K562 (cell line): ENCODE data around the gene ZNF189. TPM values are rescaled to one million over a fixed set of nuclear protein-coding genes. Genes with fewer than 3 reads are reported as not detected.

Source experiments
- AFF4 ChIP-seq: sonication (generic); formaldehyde crosslinking; IDR thresholded peaks from 2 replicates; pipeline ENCODE4 v1.8.0; 2023; ENCODE audit warnings: mild to moderate bottlenecking, missing genetic modification reagents
- EP300 ChIP-seq: IDR thresholded peaks from 2 replicates; pipeline ENCODE4 v1.6.1; 2012; ENCODE audit warnings: low read length, improper control_type of control experiment
- ESRRB ChIP-seq: fragments of 250-450 bp; sonication (Bioruptor Pico); IDR thresholded peaks from 2 replicates; pipeline ENCODE4 v1.5.0; 2020; ENCODE audit warnings: mild to moderate bottlenecking, moderate library complexity, borderline replicate concordance
- POLR2H ChIP-seq: IDR thresholded peaks from 2 replicates; pipeline ENCODE4 v1.6.1; 2016; ENCODE audit warnings: missing genetic modification characterization, low read depth, mild to moderate bottlenecking, control low read depth, missing compliant biosample characterization, moderate library complexity
- POU5F1 ChIP-seq: fragments of 150-350 bp; IDR thresholded peaks from 2 replicates; pipeline ENCODE4 v1.6.1; 2014; ENCODE audit warnings: borderline replicate concordance, low read length, low read depth, mild to moderate bottlenecking; ENCODE audit not compliant: partially characterized antibody
- PYGO2 ChIP-seq: fragments of 450-650 bp; IDR thresholded peaks from 2 replicates; pipeline ENCODE4 v1.6.1; 2016; ENCODE audit warnings: mild to moderate bottlenecking, missing genetic modification characterization, moderate library complexity, missing compliant biosample characterization
- SIN3A ChIP-seq, 2 experiments: fragments of 150-350 bp in 1 of 2; IDR thresholded peaks; 2 replicates each; pipeline ENCODE4 v1.6.1; 2011 to 2016; ENCODE audit warnings: borderline replicate concordance in 2 of 2, low read depth in 2 of 2, low read length in 2 of 2, mild to moderate bottlenecking in 2 of 2, moderate library complexity in 2 of 2; ENCODE audit not compliant: control insufficient read depth in 1 of 2
- TRIM24 ChIP-seq, 2 experiments: fragments of 450-650 bp; IDR thresholded peaks; 2 replicates each; pipeline ENCODE4 v1.6.1; 2016
- TSHZ1 ChIP-seq: fragments of 250-450 bp; sonication (Bioruptor Pico); IDR thresholded peaks from 2 replicates; pipeline ENCODE4 v1.4.0; 2020; ENCODE audit warnings: mild to moderate bottlenecking, moderate library complexity
- ZNF695 ChIP-seq: fragments of 450-650 bp; formaldehyde crosslinking; IDR thresholded peaks from 2 replicates; pipeline ENCODE4 v1.4.0; 2020; ENCODE audit warnings: mild to moderate bottlenecking, moderate library complexity
- ZSCAN29 ChIP-seq: fragments of 450-650 bp; IDR thresholded peaks from 2 replicates; pipeline ENCODE4 v1.6.1; 2017
- polyA plus RNA-seq, 8 experiments: library from polyadenylated mRNA; depleted of rRNA in 4 of 8; stranded (reverse) in 5 of 8; unstranded in 3 of 8; fragments of >200 nt; fragmentation: Nextera tagmentation in 2 of 8; fragmentation: Illumina TruSeq in 1 of 8; extraction: Ambion mirVana in 2 of 8; extraction: Trizol in 1 of 8; gene quantifications; 2 replicates each; pipeline versions ENCODE4 v1.2.1 to v1.2.3, GENCODE V29; 2011 to 2014; ENCODE audit warnings: inconsistent platforms in 1 of 8, missing spikeins in 1 of 8
- total RNA-seq, 7 experiments: library from RNA; depleted of rRNA in 6 of 7; stranded (reverse); fragments of >200 nt in 6 of 7; fragmentation: Illumina TruSeq in 2 of 7; extraction: Trizol in 2 of 7; gene quantifications; 2 replicates each; pipeline versions ENCODE4 v1.2.1 to v1.2.3, GENCODE V29; 2011 to 2021; ENCODE audit warnings: low replicate concordance in 1 of 7
- TF ChIP-seq, protein P1 (sequence below): fragments of 450-650 bp; IDR thresholded peaks from 2 replicates; pipeline ENCODE4 v1.6.1; 2016; ENCODE audit warnings: low read depth

ZNF189 gene
- total and polyA plus RNA-seq, 9 of the 15 experiments (the other 6 are each of a cell fraction or from before 2014, with no cell fraction given): 2.4 to 15.3 (median 6.4) TPM

DNA sequence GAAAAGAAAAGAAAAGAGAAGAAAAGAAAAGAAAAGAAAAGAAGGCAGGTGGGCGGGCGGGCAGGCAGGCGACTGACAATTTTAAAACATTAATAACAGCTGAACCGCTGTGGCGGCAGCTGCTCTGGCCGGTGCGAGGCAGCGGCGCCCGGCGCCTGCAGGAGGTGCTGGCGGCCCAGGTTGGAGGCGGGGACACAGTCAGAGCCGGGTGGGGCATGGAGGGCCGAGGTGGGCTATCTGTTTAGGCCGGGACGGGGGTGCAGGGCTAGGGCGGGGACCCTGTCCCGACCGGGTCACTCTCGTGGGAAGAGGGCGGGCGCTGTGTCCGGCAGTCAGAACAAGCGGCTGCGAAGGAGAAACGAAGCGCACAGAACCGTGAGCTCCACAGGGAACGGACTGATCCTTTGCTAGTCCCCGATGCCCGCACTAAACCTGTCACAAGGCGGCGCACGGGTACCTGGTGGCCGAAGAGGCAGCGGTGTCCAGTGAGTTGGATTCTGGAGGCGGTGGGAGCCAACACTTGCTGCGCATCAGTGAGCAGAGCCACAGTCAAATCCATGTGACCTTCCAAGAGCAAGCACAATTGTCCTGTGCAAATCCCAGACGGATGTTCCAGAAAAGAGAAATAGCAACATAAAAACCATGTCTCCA lies 50.5 kb downstream of the ZNF189 start (continued):
- TF ChIP-seq AFF4 (no peak), SIN3A (IDR thresholded peaks at IDR 0.05; ENCODE audit: borderline replicate concordance in 2 of 2, control insufficient read depth in 1 of 2, low read depth in 2 of 2, low read length in 2 of 2) (0 out of 4 replicates have a peak, but pooled peaks of 1 of the 2 experiments have one; percentile 33), TSHZ1 (CRISPR knock-in tag) (no peak), ESRRB (no peak), TRIM24 (IDR thresholded peaks at IDR 0.05) (no peak), POLR2H (tag) (no peak), ZNF695 (CRISPR knock-in tag) (no peak), ZSCAN29 (no peak), PYGO2 (tag) (no peak), EP300 (no peak), POU5F1 (no peak)
- TF ChIP-seq, protein P1, sequence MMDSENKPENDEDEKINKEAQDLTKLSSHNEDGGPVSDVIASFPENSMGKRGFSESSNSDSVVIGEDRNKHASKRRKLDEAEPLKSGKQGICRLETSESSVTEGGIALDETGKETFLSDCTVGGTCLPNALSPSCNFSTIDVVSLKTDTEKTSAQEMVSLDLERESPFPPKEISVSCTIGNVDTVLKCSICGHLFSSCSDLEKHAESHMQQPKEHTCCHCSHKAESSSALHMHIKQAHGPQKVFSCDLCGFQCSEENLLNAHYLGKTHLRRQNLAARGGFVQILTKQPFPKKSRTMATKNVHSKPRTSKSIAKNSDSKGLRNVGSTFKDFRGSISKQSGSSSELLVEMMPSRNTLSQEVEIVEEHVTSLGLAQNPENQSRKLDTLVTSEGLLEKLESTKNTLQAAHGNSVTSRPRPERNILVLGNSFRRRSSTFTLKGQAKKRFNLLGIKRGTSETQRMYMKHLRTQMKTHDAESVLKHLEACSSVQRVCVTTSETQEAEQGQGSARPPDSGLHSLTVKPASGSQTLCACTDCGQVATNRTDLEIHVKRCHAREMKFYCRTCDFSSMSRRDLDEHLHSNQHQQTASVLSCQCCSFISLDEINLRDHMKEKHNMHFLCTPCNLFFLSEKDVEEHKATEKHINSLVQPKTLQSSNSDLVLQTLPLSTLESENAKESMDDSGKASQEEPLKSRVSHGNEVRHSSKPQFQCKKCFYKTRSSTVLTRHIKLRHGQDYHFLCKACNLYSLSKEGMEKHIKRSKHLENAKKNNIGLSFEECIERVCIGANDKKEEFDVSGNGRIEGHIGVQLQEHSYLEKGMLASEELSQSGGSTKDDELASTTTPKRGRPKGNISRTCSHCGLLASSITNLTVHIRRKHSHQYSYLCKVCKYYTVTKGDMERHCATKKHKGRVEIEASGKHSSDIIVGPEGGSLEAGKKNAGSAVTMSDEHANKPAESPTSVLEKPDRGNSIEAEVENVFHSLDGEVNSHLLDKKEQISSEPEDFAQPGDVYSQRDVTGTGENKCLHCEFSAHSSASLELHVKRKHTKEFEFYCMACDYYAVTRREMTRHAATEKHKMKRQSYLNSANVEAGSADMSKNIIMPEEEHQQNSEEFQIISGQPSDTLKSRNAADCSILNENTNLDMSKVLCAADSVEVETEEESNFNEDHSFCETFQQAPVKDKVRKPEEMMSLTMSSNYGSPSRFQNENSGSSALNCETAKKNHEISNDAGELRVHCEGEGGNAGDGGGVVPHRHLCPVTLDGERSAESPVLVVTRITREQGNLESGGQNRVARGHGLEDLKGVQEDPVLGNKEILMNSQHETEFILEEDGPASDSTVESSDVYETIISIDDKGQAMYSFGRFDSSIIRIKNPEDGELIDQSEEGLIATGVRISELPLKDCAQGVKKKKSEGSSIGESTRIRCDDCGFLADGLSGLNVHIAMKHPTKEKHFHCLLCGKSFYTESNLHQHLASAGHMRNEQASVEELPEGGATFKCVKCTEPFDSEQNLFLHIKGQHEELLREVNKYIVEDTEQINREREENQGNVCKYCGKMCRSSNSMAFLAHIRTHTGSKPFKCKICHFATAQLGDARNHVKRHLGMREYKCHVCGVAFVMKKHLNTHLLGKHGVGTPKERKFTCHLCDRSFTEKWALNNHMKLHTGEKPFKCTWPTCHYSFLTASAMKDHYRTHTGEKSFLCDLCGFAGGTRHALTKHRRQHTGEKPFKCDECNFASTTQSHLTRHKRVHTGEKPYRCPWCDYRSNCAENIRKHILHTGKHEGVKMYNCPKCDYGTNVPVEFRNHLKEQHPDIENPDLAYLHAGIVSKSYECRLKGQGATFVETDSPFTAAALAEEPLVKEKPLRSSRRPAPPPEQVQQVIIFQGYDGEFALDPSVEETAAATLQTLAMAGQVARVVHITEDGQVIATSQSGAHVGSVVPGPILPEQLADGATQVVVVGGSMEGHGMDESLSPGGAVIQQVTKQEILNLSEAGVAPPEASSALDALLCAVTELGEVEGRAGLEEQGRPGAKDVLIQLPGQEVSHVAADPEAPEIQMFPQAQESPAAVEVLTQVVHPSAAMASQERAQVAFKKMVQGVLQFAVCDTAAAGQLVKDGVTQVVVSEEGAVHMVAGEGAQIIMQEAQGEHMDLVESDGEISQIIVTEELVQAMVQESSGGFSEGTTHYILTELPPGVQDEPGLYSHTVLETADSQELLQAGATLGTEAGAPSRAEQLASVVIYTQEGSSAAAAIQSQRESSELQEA: no peak
